Activated CD8-positive, alpha-beta memory T cell treated with anti-CD3 and anti-CD28 coated beads for 36 hours (primary cell): ENCODE data around the gene CBFA2T3. TPM values are rescaled to one million over a fixed set of nuclear protein-coding genes. Genes with fewer than 3 reads are reported as not detected.
"Not testable (repeated sequence)": the region's sequence is repeated elsewhere in the genome, so short reads cannot be mapped to it uniquely, and the experiment has no call there.

Experiments used
- CTCF ChIA-PET: fragments of 350-600 bp; sonication (Branson Sonifier 250); formaldehyde crosslinking; loops from one replicate; lab custom pipeline; 2021; ENCODE audit warnings: antibody characterized with exemption; lab: Charles Lee
- POLR2A ChIA-PET: fragments of 350-600 bp; sonication (Branson Sonifier 250); formaldehyde crosslinking; loops from one replicate; lab custom pipeline; 2021; ENCODE audit warnings: antibody characterized with exemption; lab: Charles Lee
- total RNA-seq, 2 experiments: library from RNA; stranded (reverse); gene quantifications; one replicate each; pipeline ENCODE4 v1.2.3, GENCODE V29; 2021

Gene CBFA2T3
- total RNA-seq, 2 experiments from 2014 or later = not detected

DNA sequence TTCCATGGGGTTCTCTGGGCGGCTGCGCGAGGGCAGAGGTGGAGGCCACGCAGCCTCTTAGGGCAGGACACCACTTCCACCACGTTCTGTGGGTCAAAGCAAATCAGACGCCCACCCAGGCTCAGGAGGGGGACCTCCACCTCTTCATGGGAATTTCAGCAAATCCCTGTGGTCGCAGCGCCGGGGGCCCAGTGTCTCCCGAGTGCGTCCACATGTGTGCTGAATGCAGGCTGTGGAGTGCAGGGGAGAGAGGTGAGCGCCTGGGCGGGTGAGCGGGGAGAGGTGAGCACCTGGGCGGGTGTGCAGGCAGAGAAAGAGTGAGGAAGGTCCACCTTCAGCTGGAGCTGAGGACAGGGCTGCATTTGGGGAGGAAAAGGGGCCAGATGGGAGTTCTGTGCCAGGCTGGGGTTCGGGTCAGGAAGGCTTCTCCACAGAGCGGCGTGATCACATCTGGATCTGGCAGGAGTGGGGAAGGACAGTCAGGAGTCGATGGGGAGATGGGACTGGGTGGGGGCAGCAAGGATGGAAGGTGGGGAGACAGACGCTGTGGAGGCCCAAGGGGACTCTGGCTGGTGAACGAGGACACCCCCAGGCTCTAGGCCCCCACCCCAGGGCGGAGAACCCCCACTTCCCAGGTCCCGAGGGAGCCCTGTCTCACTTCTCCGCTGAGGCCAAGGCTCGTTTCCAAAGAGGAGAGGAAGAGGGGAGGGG, 36.8 kb upstream of the CBFA2T3 start:
- POLR2A ChIA-PET = no interaction called here
- CTCF ChIA-PET = no interaction called here

DNA sequence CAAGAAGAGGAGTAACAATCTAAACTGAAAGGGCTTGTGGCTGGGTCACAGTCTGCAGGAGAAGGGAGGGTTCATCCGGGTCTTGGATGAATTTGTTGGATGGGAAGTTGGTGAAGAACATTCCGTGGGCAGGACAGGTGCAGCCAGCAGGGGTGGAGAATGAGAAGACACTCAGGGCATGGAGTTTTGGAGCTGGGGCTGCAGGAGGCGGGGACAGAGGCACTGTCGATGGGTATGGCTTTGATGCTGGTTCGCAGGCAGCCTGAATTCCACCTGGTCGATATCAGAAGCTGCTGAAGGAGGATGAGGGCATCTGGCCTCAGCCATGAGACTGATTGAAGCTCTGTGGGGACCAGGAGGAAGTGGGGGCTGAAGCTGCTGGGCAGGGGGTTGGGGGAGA, 36.1 kb upstream of the CBFA2T3 start:
- POLR2A ChIA-PET = no interaction called here
- CTCF ChIA-PET = no interaction called here

GRCh38 chr16:89012622-89012995, 35.6 kb upstream of the CBFA2T3 start:
- ChIA-PET POLR2A (no interaction called here), CTCF (no interaction called here)

DNA sequence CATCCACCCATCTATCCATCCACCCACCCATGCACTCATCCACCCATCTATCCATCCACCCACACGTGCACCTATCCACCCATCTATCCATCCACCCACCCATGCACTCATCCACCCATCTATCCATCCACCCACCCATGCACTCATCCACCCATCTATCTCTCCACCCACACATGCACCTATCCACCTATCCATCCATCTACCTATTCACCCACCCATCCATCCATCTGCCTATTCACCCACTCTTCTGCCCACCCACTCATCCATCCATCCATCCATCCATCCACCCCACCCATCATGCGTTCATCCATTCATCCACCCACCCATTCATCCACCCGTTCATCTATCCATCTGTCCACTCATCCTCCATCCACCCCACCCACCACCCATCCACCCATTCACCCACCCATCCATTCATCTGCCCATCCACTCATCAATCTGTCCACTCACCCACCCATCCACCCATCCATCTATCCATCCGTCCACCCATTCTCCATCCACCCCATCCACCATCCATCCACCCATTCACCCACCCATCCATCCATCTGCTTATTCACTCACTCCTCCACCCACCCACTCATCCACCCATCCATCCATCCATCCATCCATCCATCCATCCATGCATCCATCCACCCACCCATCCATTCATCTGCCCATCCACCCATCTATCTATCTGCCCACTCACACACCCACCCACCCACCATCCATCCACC, 35.1 kb upstream of the CBFA2T3 start:
- ChIA-PET CTCF (no interaction called here), POLR2A (no interaction called here)

DNA sequence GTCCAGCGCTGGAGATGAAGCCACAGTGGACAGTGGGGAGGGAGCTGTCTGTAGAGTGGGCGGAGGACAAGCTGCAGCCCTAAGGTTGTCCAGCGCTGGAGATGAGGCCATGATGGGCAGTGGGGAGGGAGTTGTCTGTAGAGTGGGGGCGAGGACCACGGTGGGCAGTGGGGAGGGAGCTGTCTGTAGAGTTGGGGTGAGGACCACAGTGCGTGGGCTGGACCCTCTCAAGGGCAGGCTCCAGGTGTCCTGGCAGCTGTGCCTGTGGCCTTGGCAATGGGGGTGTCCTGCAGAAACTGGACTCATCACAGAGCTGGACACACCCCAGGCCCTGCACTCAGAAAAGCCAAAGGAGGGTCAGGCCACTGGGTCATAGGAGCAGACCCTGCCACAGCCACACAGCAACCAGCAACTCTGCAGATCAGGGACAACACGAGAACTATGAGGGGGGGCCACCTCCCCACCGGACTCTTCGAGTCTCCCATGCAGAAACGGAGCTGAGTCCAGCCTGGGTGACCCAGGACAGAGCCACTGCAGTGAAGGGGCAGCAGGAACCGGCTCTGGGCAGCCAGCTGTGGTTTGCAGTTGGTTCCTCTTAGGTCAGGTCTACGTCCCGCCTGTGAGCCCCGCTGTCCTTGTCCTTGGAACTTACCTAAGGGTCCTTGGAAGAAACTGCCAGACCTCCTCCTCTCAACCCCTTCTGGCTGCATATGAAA, 33.4 kb upstream of the CBFA2T3 start:
- CTCF ChIA-PET = no interaction called here
- POLR2A ChIA-PET = interaction anchor here (0.7 kb wide), 1 partner anchor 198 kb away, joined by 3 read pairs; no protein-coding TSS in a partner anchor

DNA sequence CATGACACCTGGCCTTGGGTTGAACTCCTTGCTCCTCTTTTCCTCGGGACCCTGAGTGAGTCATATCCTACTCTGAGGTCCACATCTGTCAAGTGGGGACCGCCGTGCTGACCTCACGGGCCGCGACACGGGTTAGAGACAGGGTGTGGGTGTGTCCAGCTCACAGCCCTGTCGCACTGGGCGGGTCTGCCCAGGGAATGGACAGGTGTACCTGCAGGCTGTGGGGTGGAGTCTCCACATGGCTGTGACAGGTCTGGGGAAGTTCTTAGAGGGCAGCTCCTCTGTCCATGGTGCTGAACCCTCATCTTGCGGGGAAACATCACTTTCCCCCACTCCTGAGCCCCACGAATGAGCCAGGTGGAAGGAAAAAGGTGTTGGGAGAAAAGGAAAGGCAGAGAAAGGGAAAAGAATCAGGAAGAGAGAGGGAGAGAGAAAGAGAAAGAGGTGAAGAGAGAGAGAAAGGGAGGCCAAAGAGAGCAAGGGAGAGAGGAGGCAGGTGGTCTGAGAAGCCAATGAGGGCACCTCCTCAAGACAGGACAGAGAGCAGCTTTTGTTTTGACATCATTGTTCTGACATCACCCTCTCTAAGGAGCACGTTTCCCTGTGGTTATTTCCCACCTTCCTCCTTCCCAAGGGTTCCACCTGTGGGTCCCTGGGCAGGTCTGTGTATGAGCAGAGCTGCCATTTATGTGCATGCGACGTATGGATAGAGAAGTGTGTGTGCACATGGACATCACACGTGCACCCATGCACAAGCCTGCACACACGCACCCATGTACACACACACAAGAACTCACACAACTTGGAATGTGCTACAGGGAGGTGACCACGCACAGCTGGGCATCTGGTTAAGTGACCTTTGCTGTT, 32.6 kb upstream of the CBFA2T3 start:
- ChIA-PET CTCF (no interaction called here), POLR2A (interaction anchor here (0.7 kb wide), 1 partner anchor 197 kb away, joined by 3 read pairs; no protein-coding TSS in a partner anchor)

- CTCF ChIA-PET, POLR2A ChIA-PET: not testable (repeated sequence)
Measured at GRCh38 chr16:89008796-89009195, 31.8 kb upstream of the CBFA2T3 start.

GRCh38 chr16:89007371-89008249, 30.6 kb upstream of the CBFA2T3 start:
- CTCF ChIA-PET = no interaction called here

DNA sequence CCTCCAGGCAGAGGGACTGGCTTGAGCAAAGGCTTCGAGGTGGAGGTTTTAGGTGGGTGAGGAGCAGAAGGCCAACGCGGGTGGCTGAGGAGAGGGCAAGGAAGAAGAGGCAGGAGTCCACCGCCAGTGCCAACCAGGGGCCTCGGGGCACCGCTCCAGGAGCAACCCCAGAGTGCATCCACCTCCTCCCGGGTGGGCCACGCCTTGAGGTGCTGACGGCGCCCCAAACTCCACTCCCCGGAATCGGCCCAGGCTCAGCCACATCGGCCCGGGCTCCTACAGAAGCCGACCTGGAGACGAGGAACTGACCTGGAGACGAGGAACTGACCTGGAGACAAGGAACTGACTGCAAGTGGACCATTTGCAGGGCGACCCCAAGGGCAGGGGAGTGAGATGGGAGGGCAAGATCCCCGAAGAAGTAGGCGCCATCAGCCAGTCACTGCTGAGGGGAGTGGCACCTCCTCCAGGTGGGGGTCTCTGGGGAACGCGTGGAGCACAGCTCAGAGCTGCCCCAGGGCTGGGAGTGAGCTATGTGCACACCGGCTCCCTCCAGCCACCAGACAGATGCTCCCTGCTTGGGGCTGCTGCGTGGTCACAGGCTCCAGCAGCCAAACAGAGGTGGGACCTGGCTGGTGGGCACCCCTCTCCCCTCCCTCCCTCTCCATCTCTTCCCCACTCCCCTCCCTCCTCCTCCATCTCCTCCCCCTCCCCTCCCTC, 29.2 kb upstream of the CBFA2T3 start:
- ChIA-PET POLR2A (no interaction called here), CTCF (no interaction called here)

More at GRCh38 chr16:89007371-89008249, 30.6 kb upstream of the CBFA2T3 start:
- POLR2A ChIA-PET = no interaction called here

DNA sequence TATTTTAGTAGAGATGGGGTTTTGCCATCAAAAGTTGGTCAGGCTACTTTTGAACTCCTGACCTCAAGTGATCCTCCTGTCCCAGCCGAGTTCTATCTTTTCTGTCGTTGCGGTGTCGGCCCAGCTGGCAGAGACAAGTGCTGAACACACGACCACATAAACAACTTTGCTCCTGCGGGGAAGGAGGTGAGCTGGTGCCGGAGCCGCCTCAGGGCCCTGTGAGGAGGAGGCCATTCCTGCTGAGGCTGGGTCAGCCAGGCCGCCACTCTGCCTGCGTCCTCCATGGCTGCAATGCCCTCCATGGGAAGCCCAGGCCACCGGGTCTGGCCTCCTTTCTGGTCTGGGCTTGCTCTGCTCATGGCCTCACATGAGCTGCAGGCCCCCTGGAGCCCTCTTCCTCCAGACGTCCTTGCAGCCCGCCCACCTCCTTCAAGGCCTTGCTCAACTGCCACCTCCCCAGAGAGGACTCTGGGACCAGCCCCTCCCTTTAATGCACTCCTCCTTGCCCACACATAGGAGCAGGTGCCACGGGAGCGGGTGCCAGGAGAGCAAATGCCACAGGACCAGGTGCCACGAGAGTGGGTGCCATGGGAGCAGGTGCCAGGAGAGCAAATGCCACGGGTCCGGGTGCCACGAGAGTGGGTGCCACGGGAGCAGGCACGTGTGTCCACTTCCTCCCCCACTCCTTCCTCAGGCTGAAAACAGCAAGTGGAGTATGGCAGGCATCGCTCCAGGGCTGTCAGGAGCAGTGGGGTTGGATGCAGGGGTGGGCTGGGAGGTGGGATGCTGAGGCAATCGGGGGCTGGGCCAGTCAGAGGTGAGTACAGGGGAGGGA, 28.4 kb upstream of the CBFA2T3 start:
- CTCF ChIA-PET = no interaction called here
- POLR2A ChIA-PET = no interaction called here

GRCh38 chr16:89004209-89004831, 27.3 kb upstream of the CBFA2T3 start:
- ChIA-PET POLR2A (no interaction called here), CTCF (no interaction called here)

DNA sequence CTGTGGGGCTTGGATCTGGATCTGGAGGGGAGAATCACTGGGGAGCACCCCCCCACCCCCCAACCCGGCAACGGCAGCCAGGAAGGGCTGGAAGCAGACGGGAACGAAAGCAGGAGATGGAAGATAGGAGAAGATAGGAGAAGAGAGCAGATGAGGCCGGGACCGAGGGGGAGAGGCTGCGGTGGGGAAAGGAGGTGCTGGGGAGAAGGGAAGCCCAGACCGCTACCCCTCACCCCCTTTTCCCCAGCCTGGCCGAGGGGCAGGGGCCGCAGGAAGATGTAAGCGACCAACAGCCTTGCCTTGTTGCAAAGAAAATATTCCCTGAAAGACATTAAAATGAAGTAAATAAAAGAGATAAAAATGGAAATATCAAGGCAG, 26.8 kb upstream of the CBFA2T3 start:
- ChIA-PET POLR2A (no interaction called here), CTCF (no interaction called here)

DNA sequence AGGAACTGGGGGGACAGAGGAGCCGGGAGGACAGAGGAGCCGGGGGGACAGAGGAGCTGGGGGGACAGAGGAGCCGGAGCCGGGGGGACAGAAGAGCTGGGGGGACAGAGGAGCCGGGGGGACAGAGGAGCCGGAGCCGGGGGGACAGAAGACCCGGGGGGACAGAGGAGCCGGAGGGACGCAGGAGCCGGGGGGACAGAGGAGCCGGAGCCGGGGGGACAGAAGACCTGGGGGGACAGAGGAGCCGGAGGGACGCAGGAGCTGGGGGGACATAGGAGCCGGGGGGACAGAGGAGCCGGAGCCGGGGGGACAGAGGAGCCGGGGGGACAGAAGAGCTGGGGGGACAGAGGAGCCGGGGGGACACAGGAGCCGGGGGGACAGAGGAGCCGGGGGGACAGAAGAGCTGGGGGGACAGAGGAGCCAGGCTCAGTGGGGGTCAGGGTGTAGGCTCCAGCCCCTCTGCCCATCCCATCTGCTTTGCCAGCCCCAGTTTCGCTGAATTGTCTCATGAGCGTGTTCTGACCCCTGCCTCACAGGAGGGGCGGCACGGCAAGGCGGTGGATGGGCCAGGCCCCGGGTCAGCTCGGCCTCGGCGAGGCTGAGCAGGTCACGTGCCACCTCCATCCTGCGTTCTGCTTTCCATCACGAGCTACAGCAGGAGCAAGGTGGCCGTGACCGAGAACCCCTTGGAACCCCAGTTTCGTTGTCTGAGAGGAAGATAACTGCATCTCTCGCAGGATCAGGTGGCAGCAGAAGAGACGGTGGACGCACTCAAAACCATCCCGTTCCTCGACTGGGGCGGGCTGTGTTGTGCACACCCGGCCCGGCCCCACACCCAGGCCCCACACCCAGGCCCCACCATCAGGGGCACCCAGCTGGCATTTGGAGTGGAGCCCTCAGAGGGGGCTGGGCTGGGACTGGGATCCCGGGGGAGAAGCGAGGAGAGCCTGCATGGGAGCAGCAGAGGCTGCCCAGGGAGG, 26.1 kb upstream of the CBFA2T3 start:
- CTCF ChIA-PET = no interaction called here
- POLR2A ChIA-PET = no interaction called here

- CTCF ChIA-PET, POLR2A ChIA-PET: not testable (repeated sequence)
Measured at GRCh38 chr16:89002081-89002480, 25.1 kb upstream of the CBFA2T3 start.

GRCh38 chr16:89001117-89002027, 24.4 kb upstream of the CBFA2T3 start:
- ChIA-PET POLR2A (no interaction called here), CTCF (no interaction called here)
